ENCODE measurements around the gene BCL7A.

Gene BCL7A

DNA sequence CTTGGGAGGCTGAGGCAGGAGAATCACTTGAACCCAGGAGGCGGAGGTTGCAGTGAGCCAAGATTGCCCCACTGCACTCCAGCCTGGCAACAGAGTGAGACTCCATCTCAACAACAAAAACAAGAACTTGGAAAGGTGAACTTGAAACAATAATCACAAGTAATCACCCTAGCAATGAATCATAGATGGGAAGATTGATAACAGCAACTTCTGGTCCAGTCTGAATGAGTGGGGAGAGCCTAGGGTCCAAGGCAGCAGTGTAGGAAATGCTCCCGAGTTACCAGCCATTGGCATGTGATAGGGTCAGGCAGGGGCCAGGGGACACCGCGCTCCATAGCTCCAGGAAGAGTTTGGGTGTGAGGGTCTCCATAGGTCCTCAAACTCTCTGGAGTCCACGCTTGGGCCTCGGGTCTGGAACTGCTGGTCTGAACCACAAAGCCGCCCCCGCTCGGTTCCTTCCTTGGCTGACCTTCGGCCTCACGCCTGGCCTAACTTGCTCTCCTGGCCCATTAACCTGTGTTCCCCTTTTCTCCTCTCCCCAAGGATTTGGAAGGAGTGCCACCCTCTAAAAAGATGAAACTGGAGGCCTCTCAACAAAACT lies 37.0 kb downstream of the BCL7A start:
- no peak overlapping the region for H3K4me3 ChIP-seq (ENCODE audit: control insufficient read depth, low read depth, low read length)
- DNase-seq (ENCODE audit: low read depth): no peak
- TF ChIP-seq CTCF (IDR thresholded peaks at IDR 0.05; ENCODE audit: control insufficient read depth, insufficient read depth, low read depth, low read length, missing control alignments): no peak

GRCh38 chr12:122059203-122059960 lies 37.7 kb downstream of the BCL7A start:
- no peak for DNase-seq (ENCODE audit: low read depth)
- no peak overlapping the region for H3K4me3 ChIP-seq (ENCODE audit: control insufficient read depth, low read depth, low read length)
- no peak for TF ChIP-seq CTCF (IDR thresholded peaks at IDR 0.05; ENCODE audit: control insufficient read depth, insufficient read depth, low read depth, low read length, missing control alignments)

GRCh38 chr12:122060081-122060501 lies 38.4 kb downstream of the BCL7A start:
- TF ChIP-seq CTCF (IDR thresholded peaks at IDR 0.05; ENCODE audit: control insufficient read depth, insufficient read depth, low read depth, low read length, missing control alignments): no peak
- no peak overlapping the region for H3K4me3 ChIP-seq (ENCODE audit: control insufficient read depth, low read depth, low read length)
- DNase-seq (ENCODE audit: low read depth): no peak

DNA sequence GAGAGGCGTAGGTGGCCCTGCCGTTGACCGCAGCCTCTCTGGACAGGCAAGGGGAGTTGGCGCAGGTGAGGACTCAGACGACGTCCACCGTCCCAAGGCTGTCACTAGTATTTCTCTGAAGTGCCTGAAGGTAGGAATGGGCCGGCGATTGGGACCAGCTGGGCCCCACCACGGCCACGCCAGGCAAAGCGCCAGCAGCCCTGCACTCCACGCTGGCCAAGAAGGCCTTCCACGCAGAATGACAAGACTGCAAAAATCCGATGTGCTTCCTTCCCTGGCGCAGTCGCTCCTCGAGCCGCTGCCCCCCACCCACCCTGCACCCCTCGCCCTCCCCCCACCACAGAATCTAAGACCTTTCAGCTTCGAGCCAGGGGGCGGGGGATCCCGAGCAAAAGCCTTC lies 39.6 kb downstream of the BCL7A start:
- no peak overlapping the region for H3K4me3 ChIP-seq (ENCODE audit: control insufficient read depth, low read depth, low read length)
- no peak for DNase-seq (ENCODE audit: low read depth)
- TF ChIP-seq CTCF (IDR thresholded peaks at IDR 0.05; ENCODE audit: control insufficient read depth, insufficient read depth, low read depth, low read length, missing control alignments): no peak

DNA sequence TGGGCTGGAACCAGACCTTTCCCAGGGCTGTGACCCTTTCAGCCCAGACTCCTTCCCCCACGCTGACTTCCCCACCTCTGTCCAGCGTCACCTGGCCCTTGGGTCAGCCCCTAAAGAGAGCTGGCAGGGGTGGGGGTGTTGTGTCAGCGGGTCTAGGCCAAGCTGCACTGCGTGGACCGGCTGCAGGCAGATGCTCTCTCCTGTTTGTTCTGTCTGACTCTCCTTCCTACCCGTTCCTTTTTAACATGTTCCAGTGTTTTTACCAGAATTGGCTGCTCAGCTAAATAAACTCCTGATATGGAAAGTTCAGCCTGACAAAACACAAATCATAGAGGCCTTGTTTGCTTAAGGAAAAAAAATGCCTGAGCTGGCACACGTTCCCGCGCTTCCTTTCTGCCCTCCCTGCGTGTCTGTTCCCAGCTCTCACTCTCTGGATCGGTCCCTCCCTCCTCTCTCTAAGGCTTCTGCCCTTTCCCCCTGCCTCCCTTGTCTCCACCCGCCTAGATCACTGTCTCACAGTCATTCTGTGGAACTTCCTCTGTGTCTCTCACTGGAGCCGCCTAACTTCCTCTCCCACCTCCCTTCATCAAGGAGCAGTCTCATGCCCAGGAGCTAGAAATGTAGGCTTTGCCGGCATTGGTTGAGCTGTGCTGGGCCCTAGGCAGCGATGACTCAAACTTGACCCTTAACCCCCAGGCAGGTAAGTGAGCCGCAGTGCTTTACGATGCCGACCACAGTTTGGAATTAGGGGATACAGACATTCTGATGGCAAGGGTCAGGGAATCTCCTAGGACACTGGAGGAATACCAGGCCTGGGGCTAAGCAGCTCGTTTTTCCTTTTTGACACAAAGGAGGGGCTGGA lies 41.4 kb downstream of the BCL7A start:
- TF ChIP-seq CTCF (IDR thresholded peaks at IDR 0.05; ENCODE audit: control insufficient read depth, insufficient read depth, low read depth, low read length, missing control alignments): no peak
- DNase-seq (ENCODE audit: low read depth): no peak
- H3K4me3 ChIP-seq (ENCODE audit: control insufficient read depth, low read depth, low read length): no peak overlapping the region

GRCh38 chr12:122063694-122064024 lies 42.0 kb downstream of the BCL7A start:
- no peak for DNase-seq (ENCODE audit: low read depth)
- TF ChIP-seq CTCF (IDR thresholded peaks at IDR 0.05; ENCODE audit: control insufficient read depth, insufficient read depth, low read depth, low read length, missing control alignments): no peak
- no peak overlapping the region for H3K4me3 ChIP-seq (ENCODE audit: control insufficient read depth, low read depth, low read length)

All from AG09309 (cell line).